ENCODE data around the gene GRPEL2. TPM values are rescaled to one million over a fixed set of nuclear protein-coding genes. Genes with fewer than 3 reads are reported as not detected.
"Not testable (repeated sequence)": the region's sequence is repeated elsewhere in the genome, so short reads cannot be mapped to it uniquely, and the experiment has no call there.

The GRPEL2 gene
- polyA plus RNA-seq, 1 experiment, result 17.1 TPM

- no peaks in the 10 kb centered on the region for H3K27me3 ChIP-seq (ENCODE audit: control insufficient read depth, insufficient read depth, low read length)
- H3K4me3 ChIP-seq (ENCODE audit: low read depth, low read length), result no peak overlapping the region
- H3K36me3 ChIP-seq (ENCODE audit: control insufficient read depth, insufficient read depth, low read length), result no peaks in the 10 kb centered on the region
- no peak for TF ChIP-seq CTCF (IDR thresholded peaks at IDR 0.05; ENCODE audit: insufficient read depth, low read depth, low read length)
- POLR2A ChIA-PET, result no interaction called here
- CTCF ChIA-PET, result interaction anchor here (0.5 to 4.4 kb wide), 6 partner anchors 9 to 616 kb away, joined by 3 to 23 read pairs (median 6); no protein-coding TSS in a partner anchor
- no peak for DNase-seq (ENCODE audit: low read depth)
Measured at GRCh38 chr5:149389552-149390495, 44.5 kb downstream of the GRPEL2 start.

GRCh38 chr5:149391076-149391475 lies 45.8 kb downstream of the GRPEL2 start:
- H3K4me3 ChIP-seq (ENCODE audit: low read depth, low read length); DNase-seq (ENCODE audit: low read depth); H3K36me3 ChIP-seq (ENCODE audit: control insufficient read depth, insufficient read depth, low read length); POLR2A ChIA-PET; H3K27me3 ChIP-seq (ENCODE audit: control insufficient read depth, insufficient read depth, low read length): not testable (repeated sequence)
- CTCF ChIA-PET, result interaction anchor here (0.6 to 1.6 kb wide), 2 partner anchors 169 to 227 kb away, joined by 3 to 7 read pairs; no protein-coding TSS in a partner anchor

GRCh38 chr5:149391524-149391923 lies 46.2 kb downstream of the GRPEL2 start:
- DNase-seq (ENCODE audit: low read depth), result no peak
- no peaks in the 10 kb centered on the region for H3K36me3 ChIP-seq (ENCODE audit: control insufficient read depth, insufficient read depth, low read length)
- CTCF ChIA-PET, result interaction anchor here (1.5 kb wide), 1 partner anchor 39 kb away, joined by 3 read pairs; no protein-coding TSS in a partner anchor
- POLR2A ChIA-PET, result no interaction called here
- no peak overlapping the region for H3K4me3 ChIP-seq (ENCODE audit: low read depth, low read length)
- no peak for TF ChIP-seq CTCF (IDR thresholded peaks at IDR 0.05; ENCODE audit: insufficient read depth, low read depth, low read length)
- no peaks in the 10 kb centered on the region for H3K27me3 ChIP-seq (ENCODE audit: control insufficient read depth, insufficient read depth, low read length)

GRCh38 chr5:149392718-149393117 lies 47.4 kb downstream of the GRPEL2 start:
- Histone ChIP-seq H3K4me3 (ENCODE audit: low read depth, low read length) (no peak overlapping the region), H3K27me3 (ENCODE audit: control insufficient read depth, insufficient read depth, low read length) (no peaks in the 10 kb centered on the region), H3K36me3 (ENCODE audit: control insufficient read depth, insufficient read depth, low read length) (no peaks in the 10 kb centered on the region)
- ChIA-PET POLR2A (interaction anchor here (0.7 kb wide), 1 partner anchor 89 kb away, joined by 3 read pairs; no protein-coding TSS in a partner anchor), CTCF (interaction anchor here (1.5 kb wide), 1 partner anchor 37 kb away, joined by 3 read pairs; no protein-coding TSS in a partner anchor)
- DNase-seq (ENCODE audit: low read depth), result no peak
- no peak for TF ChIP-seq CTCF (IDR thresholded peaks at IDR 0.05; ENCODE audit: insufficient read depth, low read depth, low read length)

- CTCF ChIA-PET, result interaction anchor here (0.9 kb wide), 1 partner anchor 11 kb away, joined by 3 read pairs; no protein-coding TSS in a partner anchor
- POLR2A ChIA-PET; H3K4me3 ChIP-seq (ENCODE audit: low read depth, low read length); DNase-seq (ENCODE audit: low read depth); H3K36me3 ChIP-seq (ENCODE audit: control insufficient read depth, insufficient read depth, low read length); H3K27me3 ChIP-seq (ENCODE audit: control insufficient read depth, insufficient read depth, low read length): not testable (repeated sequence)
Measured at GRCh38 chr5:149394996-149395395, 49.7 kb downstream of the GRPEL2 start.

- no peak for DNase-seq (ENCODE audit: low read depth)
- H3K27me3 ChIP-seq (ENCODE audit: control insufficient read depth, insufficient read depth, low read length), result no peaks in the 10 kb centered on the region
- no peaks in the 10 kb centered on the region for H3K36me3 ChIP-seq (ENCODE audit: control insufficient read depth, insufficient read depth, low read length)
- no peak overlapping the region for H3K4me3 ChIP-seq (ENCODE audit: low read depth, low read length)
- ChIA-PET CTCF (interaction anchor here (0.6 kb wide), 2 partner anchors 9 to 16 kb away, joined by 3 read pairs; no protein-coding TSS in a partner anchor), POLR2A (interaction anchor here (0.6 kb wide), 1 partner anchor 481 kb away, joined by 3 read pairs; no protein-coding TSS in a partner anchor)
- no peak for TF ChIP-seq CTCF (IDR thresholded peaks at IDR 0.05; ENCODE audit: insufficient read depth, low read depth, low read length)
Measured at GRCh38 chr5:149397530-149397929, 52.2 kb downstream of the GRPEL2 start.

- POLR2A ChIA-PET; H3K36me3 ChIP-seq (ENCODE audit: control insufficient read depth, insufficient read depth, low read length): not testable (repeated sequence)
- CTCF ChIA-PET, result interaction anchor here (0.5 kb wide), 1 partner anchor 177 kb away, joined by 3 read pairs; no protein-coding TSS in a partner anchor
Measured at GRCh38 chr5:149398747-149399266, 53.5 kb downstream of the GRPEL2 start.

More at GRCh38 chr5:149398747-149399266, 53.5 kb downstream of the GRPEL2 start:
- H3K27me3 ChIP-seq (ENCODE audit: control insufficient read depth, insufficient read depth, low read length); H3K4me3 ChIP-seq (ENCODE audit: low read depth, low read length); DNase-seq (ENCODE audit: low read depth): not testable (repeated sequence)

All from BJ (cell line).